Stomach smooth muscle (tissue), 2 donors: ENCODE results near the gene KCNC1.

Experiments
- H3K27ac ChIP-seq: one replicate; pipeline ENCODE4 v1.7.0; 2013; ENCODE audit warnings: mild to moderate bottlenecking, low read length, inconsistent platforms
- H3K27me3 ChIP-seq, 2 donors: one replicate each; pipeline ENCODE4 v1.7.0; 2013; ENCODE audit warnings: low read length in 2 of 2; ENCODE audit not compliant: insufficient read depth in 2 of 2, control insufficient read depth in 1 of 2
- H3K36me3 ChIP-seq, 2 donors: one replicate each; pipeline ENCODE4 v1.7.0; 2013; ENCODE audit warnings: low read length in 2 of 2; ENCODE audit not compliant: control insufficient read depth in 2 of 2, insufficient read depth in 2 of 2
- H3K4me1 ChIP-seq: one replicate; pipeline ENCODE4 v1.7.0; 2013; ENCODE audit warnings: low read length; ENCODE audit not compliant: control insufficient read depth, insufficient read depth
- H3K4me3 ChIP-seq, 2 donors: one replicate each; pipeline ENCODE4 v1.7.0; 2013; ENCODE audit warnings: low read length in 2 of 2
- H3K9ac ChIP-seq, 2 donors: one replicate each; pipeline ENCODE4 v1.7.0; 2013; ENCODE audit warnings: low read length in 2 of 2, mild to moderate bottlenecking in 1 of 2
- H3K9me3 ChIP-seq, 2 donors: one replicate each; pipeline ENCODE4 v1.7.0; 2013; ENCODE audit warnings: low read length in 2 of 2; ENCODE audit not compliant: control insufficient read depth in 2 of 2
- donor health status: healthy.
- donor health status: Pancreatic carcinoma.

Gene KCNC1

GRCh38 chr11:17734418-17734911, at the start of gene KCNC1:
Gene KCNC1 (plus strand): TSS chr11:17734781. CDS start chr11:17736003, 1,222 bp downstream.
- no peaks in the 10 kb centered on the region for H3K36me3 ChIP-seq
- H3K27me3 ChIP-seq, result peaks cover 54 to 63% of the 10 kb centered on the region in 2 donors
- no peak within 1 kb of the TSS for H3K27ac ChIP-seq

GRCh38 chr11:17686231-17686980, 48.2 kb upstream of the KCNC1 start:
- Histone ChIP-seq H3K27ac (no peak overlapping the region), H3K9me3 (no peaks in the 10 kb centered on the region), H3K36me3 (no peaks in the 10 kb centered on the region), H3K4me3 (no peak overlapping the region), H3K9ac (no peak overlapping the region), H3K27me3 (peaks cover 2 to 15% of the 10 kb centered on the region in 2 donors), H3K4me1 (no peaks in the 10 kb centered on the region)

More at GRCh38 chr11:17734418-17734911, at the start of gene KCNC1:
- H3K4me1 ChIP-seq, result peaks cover 24% of the 10 kb centered on the region
- peak within 1 kb of the TSS; percentile 43 to 64 for H3K4me3 ChIP-seq
- no peak within 1 kb of the TSS for H3K9ac ChIP-seq
- H3K9me3 ChIP-seq, result no peaks in the 10 kb centered on the region

GRCh38 chr11:17687946-17688670, 46.5 kb upstream of the KCNC1 start:
- Histone ChIP-seq H3K9ac (no peak overlapping the region), H3K9me3 (no peaks in the 10 kb centered on the region), H3K27me3 (peaks cover 2 to 16% of the 10 kb centered on the region in 2 donors), H3K4me3 (no peak overlapping the region), H3K4me1 (no peaks in the 10 kb centered on the region), H3K36me3 (no peaks in the 10 kb centered on the region), H3K27ac (no peak overlapping the region)

GRCh38 chr11:17691550-17691949, 43.0 kb upstream of the KCNC1 start:
- no peaks in the 10 kb centered on the region for H3K4me1 ChIP-seq
- no peaks in the 10 kb centered on the region for H3K9me3 ChIP-seq
- H3K27ac ChIP-seq, result no peak overlapping the region
- no peaks in the 10 kb centered on the region for H3K36me3 ChIP-seq
- H3K27me3 ChIP-seq, result peaks cover 22 to 23% of the 10 kb centered on the region in 2 donors
- no peak overlapping the region for H3K4me3 ChIP-seq
- H3K9ac ChIP-seq, result no peak overlapping the region

GRCh38 chr11:17691976-17692375, 42.6 kb upstream of the KCNC1 start:
- Histone ChIP-seq H3K9me3 (no peaks in the 10 kb centered on the region), H3K27ac (no peak overlapping the region), H3K9ac (no peak overlapping the region), H3K27me3 (peaks cover 26% of the 10 kb centered on the region in 2 donors), H3K4me3 (no peak overlapping the region), H3K4me1 (no peaks in the 10 kb centered on the region), H3K36me3 (no peaks in the 10 kb centered on the region)

- H3K9me3 ChIP-seq, result no peaks in the 10 kb centered on the region
- H3K36me3 ChIP-seq, result no peaks in the 10 kb centered on the region
- H3K27me3 ChIP-seq, result peaks cover 24 to 27% of the 10 kb centered on the region in 2 donors
- no peak overlapping the region for H3K4me3 ChIP-seq
- no peak overlapping the region for H3K9ac ChIP-seq
- no peak overlapping the region for H3K27ac ChIP-seq
- no peaks in the 10 kb centered on the region for H3K4me1 ChIP-seq
Measured at GRCh38 chr11:17692931-17693330, 41.6 kb upstream of the KCNC1 start.

GRCh38 chr11:17693531-17693930, 41.0 kb upstream of the KCNC1 start:
- Histone ChIP-seq H3K4me3 (no peak overlapping the region), H3K36me3 (no peaks in the 10 kb centered on the region), H3K9ac (no peak overlapping the region), H3K9me3 (no peaks in the 10 kb centered on the region), H3K27me3 (peaks cover 21 to 30% of the 10 kb centered on the region in 2 donors), H3K4me1 (no peaks in the 10 kb centered on the region), H3K27ac (no peak overlapping the region)

GRCh38 chr11:17694494-17695110, 40.0 kb upstream of the KCNC1 start:
- Histone ChIP-seq H3K9ac (no peak overlapping the region), H3K4me1 (no peaks in the 10 kb centered on the region), H3K4me3 (no peak overlapping the region), H3K9me3 (no peaks in the 10 kb centered on the region), H3K36me3 (no peaks in the 10 kb centered on the region), H3K27ac (no peak overlapping the region), H3K27me3 (peaks cover 24 to 30% of the 10 kb centered on the region in 2 donors)

- Histone ChIP-seq H3K4me1 (no peaks in the 10 kb centered on the region), H3K4me3 (no peak overlapping the region), H3K9ac (no peak overlapping the region), H3K27ac (no peak overlapping the region), H3K27me3 (peaks cover 24 to 30% of the 10 kb centered on the region in 2 donors), H3K9me3 (no peaks in the 10 kb centered on the region), H3K36me3 (no peaks in the 10 kb centered on the region)
Measured at GRCh38 chr11:17695454-17696441, 38.8 kb upstream of the KCNC1 start.

- H3K9me3 ChIP-seq, result no peaks in the 10 kb centered on the region
- H3K9ac ChIP-seq, result no peak overlapping the region
- H3K27ac ChIP-seq, result no peak overlapping the region
- no peaks in the 10 kb centered on the region for H3K4me1 ChIP-seq
- H3K27me3 ChIP-seq, result peaks cover 24 to 30% of the 10 kb centered on the region in 2 donors
- no peaks in the 10 kb centered on the region for H3K36me3 ChIP-seq
- no peak overlapping the region for H3K4me3 ChIP-seq
Measured at GRCh38 chr11:17696741-17697140, 37.8 kb upstream of the KCNC1 start.
